IMR-90 (cell line): ENCODE results near the gene LIN37. TPM values are rescaled to one million over a fixed set of nuclear protein-coding genes. Genes with fewer than 3 reads are reported as not detected.

ENCODE experiments used
- ATAC-seq: fragments of 200-7000 bp; cut with Tn5 transposase; 2 replicates; pipeline ENCODE4 v1.9.1; 2020; ENCODE audit warnings: low read depth, mild to moderate bottlenecking, moderate library complexity
- BruUV-seq: library from RNA; stranded (reverse); fragments of 400-500 nt; replicated peaks from 2 replicates; lab custom pipeline; 2021; lab: Mats Ljungman, UMichigan
- CTCF ChIA-PET: fragments of 300-600 bp; formaldehyde crosslinking; extraction: SDS; loops from one replicate; lab custom pipeline; 2021; ENCODE audit warnings: antibody characterized with exemption; lab: Yijun Ruan, JAX
- POLR2A ChIA-PET: fragments of 300-600 bp; sonication (Branson Sonifier 250); formaldehyde crosslinking; loops from one replicate; lab custom pipeline; 2022; ENCODE audit warnings: antibody characterized with exemption; ENCODE audit not compliant: unreplicated experiment; lab: Charles Lee
- DNase-seq: peaks from one replicate; pipeline ENCODE4 v3.0.0; 2013
- H2AFZ ChIP-seq: replicated peaks from 2 replicates; pipeline ENCODE3; 2013; ENCODE audit warnings: low read length, mild to moderate bottlenecking; ENCODE audit not compliant: poor library complexity
- H2AK5ac ChIP-seq: 2 replicates; pipeline ENCODE4 v1.6.1; 2013; ENCODE audit warnings: low read depth, low read length, inconsistent platforms
- H2AK9ac ChIP-seq: replicated peaks from 2 replicates; pipeline ENCODE3; 2013; ENCODE audit warnings: mild to moderate bottlenecking, low read depth, low read length, moderate library complexity; ENCODE audit not compliant: poor library complexity
- H2BK120ac ChIP-seq: 2 replicates; pipeline ENCODE4 v1.6.1; 2013; ENCODE audit warnings: low read depth, low read length, inconsistent platforms
- H2BK15ac ChIP-seq: 3 replicates; pipeline ENCODE4 v1.6.1; 2013; ENCODE audit warnings: low read depth, low read length, inconsistent platforms
- H2BK20ac ChIP-seq: 2 replicates; pipeline ENCODE4 v1.6.1; 2013; ENCODE audit warnings: low read depth, mild to moderate bottlenecking, inconsistent platforms, low read length, moderate library complexity
- H2BK5ac ChIP-seq: 2 replicates; pipeline ENCODE4 v1.6.1; 2013; ENCODE audit warnings: mild to moderate bottlenecking, low read depth, low read length, inconsistent platforms; ENCODE audit not compliant: poor library complexity, severe bottlenecking
- H3K14ac ChIP-seq: replicated peaks from 2 replicates; pipeline ENCODE4 v1.6.1; 2013; ENCODE audit warnings: low read depth, low read length, inconsistent platforms
- H3K18ac ChIP-seq: 2 replicates; pipeline ENCODE4 v1.6.1; 2013; ENCODE audit warnings: low read depth, low read length, control low read depth
- H3K23ac ChIP-seq: 2 replicates; pipeline ENCODE4 v1.6.1; 2013; ENCODE audit warnings: low read depth, low read length, inconsistent platforms
- H3K27ac ChIP-seq: 2 replicates; pipeline ENCODE4 v1.5.1; 2013; ENCODE audit warnings: mild to moderate bottlenecking, control low read depth, low read length; ENCODE audit not compliant: insufficient read depth
- H3K27me3 ChIP-seq: 2 replicates; pipeline ENCODE4 v1.6.1; 2013; ENCODE audit warnings: low read length; ENCODE audit not compliant: control insufficient read depth, insufficient read depth
- H3K36me3 ChIP-seq: 2 replicates; pipeline ENCODE4 v1.6.1; 2013; ENCODE audit warnings: low read length, mixed read lengths; ENCODE audit not compliant: control insufficient read depth, insufficient read depth
- H3K4ac ChIP-seq: 2 replicates; pipeline ENCODE4 v1.6.1; 2013; ENCODE audit warnings: low read depth, low read length, inconsistent platforms
- H3K4me1 ChIP-seq: 2 replicates; pipeline ENCODE4 v1.6.1; 2013; ENCODE audit warnings: low read length, mixed read lengths; ENCODE audit not compliant: control insufficient read depth, insufficient read depth
- H3K4me2 ChIP-seq: 2 replicates; pipeline ENCODE4 v1.6.1; 2013; ENCODE audit warnings: low read depth, mild to moderate bottlenecking, control low read depth, low read length, moderate library complexity
- H3K4me3 ChIP-seq: 2 replicates; pipeline ENCODE4 v1.5.1; 2013; ENCODE audit warnings: low read depth, mild to moderate bottlenecking, control low read depth, low read length, moderate library complexity; ENCODE audit not compliant: insufficient read depth
- H3K56ac ChIP-seq: 2 replicates; pipeline ENCODE4 v1.6.1; 2013; ENCODE audit warnings: low read length, inconsistent platforms; ENCODE audit not compliant: insufficient read depth; ENCODE audit errors: extremely low read depth
- H3K79me1 ChIP-seq, 2 experiments: 2 replicates each; pipeline ENCODE4 v1.6.1; 2013; ENCODE audit warnings: low read length in 2 of 2, inconsistent platforms in 1 of 2, low read depth in 1 of 2
- H3K9ac ChIP-seq: 2 replicates; pipeline ENCODE4 v1.6.1; 2013; ENCODE audit warnings: low read depth, low read length, control low read depth
- H3K9me1 ChIP-seq: 2 replicates; pipeline ENCODE4 v1.6.1; 2013; ENCODE audit warnings: low read length, inconsistent platforms; ENCODE audit not compliant: insufficient read depth
- H3K9me3 ChIP-seq: 2 replicates; pipeline ENCODE4 v1.6.1; 2013; ENCODE audit warnings: low read length; ENCODE audit not compliant: control insufficient read depth, insufficient read depth
- H4K20me1 ChIP-seq: 2 replicates; pipeline ENCODE4 v1.6.1; 2013; ENCODE audit warnings: low read length, inconsistent platforms; ENCODE audit not compliant: insufficient read depth
- H4K5ac ChIP-seq: 2 replicates; pipeline ENCODE4 v1.6.1; 2013; ENCODE audit warnings: mild to moderate bottlenecking, low read depth, low read length, control low read depth
- H4K8ac ChIP-seq, 2 experiments: 2 replicates each; pipeline ENCODE4 v1.6.1; 2013; ENCODE audit warnings: low read depth in 2 of 2, low read length in 2 of 2, control low read depth in 1 of 2, inconsistent platforms in 1 of 2
- H4K91ac ChIP-seq: 2 replicates; pipeline ENCODE4 v1.6.1; 2013; ENCODE audit warnings: low read depth, low read length, inconsistent platforms; ENCODE audit not compliant: insufficient read depth
- POLR2A ChIP-seq: IDR thresholded peaks from 2 replicates; pipeline ENCODE4 v1.6.1; 2012; ENCODE audit warnings: mild to moderate bottlenecking, low read depth, low read length
- WGBS, 2 experiments: methylation state at CpG; one replicate each; pipeline versions ENCODE4 v1.1.5 to v1.1.7; 2013; ENCODE audit warnings: missing lambda C conversion rate in 2 of 2; ENCODE audit not compliant: insufficient read length in 1 of 2; ENCODE audit errors: extremely low coverage in 2 of 2; 5-methylcytosine and 5-hydroxymethylcytosine counted together
- dilution Hi-C: fragments of 300-500 bp; cut with HindIII; formaldehyde crosslinking; loops from one replicate; pipeline ENCODE4 v1.14.3; 2018; ENCODE audit warnings: low sequenced_read_pairs; ENCODE audit not compliant: unreplicated experiment
- in situ Hi-C: fragments of 300-500 bp; cut with MboI; formaldehyde crosslinking; loops from 3 replicates; pipeline ENCODE4 v1.14.3; 2019; ENCODE audit warnings: low sequenced_read_pairs, inconsistent platforms, mixed read lengths
- intact Hi-C: fragments of 100-400 bp; cut with micrococcal nuclease; formaldehyde crosslinking; loops from 2 replicates; pipeline ENCODE4 v1.10.0; 2022
- polyA plus RNA-seq, 3 experiments: library from polyadenylated mRNA; depleted of rRNA; stranded (reverse); fragments of >200 nt; gene quantifications; 2 replicates each; pipeline ENCODE4 v1.2.3, GENCODE V29; 2012; ENCODE audit warnings: low replicate concordance in 1 of 3
- total RNA-seq: library from RNA; depleted of rRNA; stranded (reverse); fragments of >200 nt; gene quantifications from 2 replicates; pipeline ENCODE4 v1.2.3, GENCODE V29; 2012

LIN37 gene
- total and polyA plus RNA-seq, 2 of the 4 experiments (the other 2 are of a cell fraction) = 12.7 to 23.1 TPM

DNA sequence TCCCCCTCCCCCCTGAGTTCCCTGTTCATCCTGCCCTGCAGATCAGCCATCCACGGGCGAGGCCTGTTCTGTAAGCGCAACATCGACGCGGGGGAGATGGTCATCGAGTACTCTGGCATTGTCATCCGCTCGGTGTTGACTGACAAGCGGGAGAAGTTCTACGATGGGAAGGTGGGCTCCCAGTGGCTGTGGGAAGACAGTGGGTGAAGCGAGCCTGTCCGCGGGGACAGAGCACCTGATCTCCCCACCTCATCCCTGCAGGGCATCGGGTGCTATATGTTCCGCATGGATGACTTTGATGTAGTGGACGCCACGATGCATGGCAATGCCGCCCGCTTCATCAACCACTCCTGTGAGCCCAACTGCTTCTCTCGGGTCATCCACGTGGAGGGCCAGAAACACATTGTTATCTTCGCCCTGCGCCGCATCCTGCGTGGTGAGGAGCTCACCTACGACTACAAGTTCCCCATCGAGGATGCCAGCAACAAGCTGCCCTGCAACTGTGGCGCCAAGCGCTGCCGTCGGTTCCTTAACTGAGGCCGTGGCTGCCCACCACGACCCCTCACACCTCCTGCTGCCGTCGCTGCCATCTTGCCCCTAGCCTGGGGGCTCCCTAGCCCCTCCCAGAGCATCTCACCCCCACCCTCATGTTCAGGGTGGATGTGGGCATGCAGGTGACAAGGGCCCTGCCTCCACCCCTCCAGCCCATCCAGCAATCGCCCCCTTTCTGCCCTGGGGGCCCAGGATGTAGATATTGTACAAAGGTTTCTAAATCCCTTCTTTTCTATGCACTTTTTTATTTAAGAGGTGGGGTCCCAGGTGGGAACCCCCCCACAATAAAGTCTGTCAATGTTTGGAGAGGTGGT lies 10.1 kb upstream of the LIN37 start:
- H2BK15ac ChIP-seq = no peak overlapping the region
- TSS peak; percentile 93 for BruUV-seq
- no peak overlapping the region for H2BK5ac ChIP-seq
- no peak overlapping the region for H4K5ac ChIP-seq
- no peak for TF ChIP-seq POLR2A
- H3K9me1 ChIP-seq = no peaks in the 10 kb centered on the region
- H3K27me3 ChIP-seq = no peaks in the 10 kb centered on the region
- H2AK9ac ChIP-seq = no peak overlapping the region
- peaks cover 0 to 20% of the 10 kb centered on the region in 2 experiments; a peak in 2 of 4 replicates for H3K79me1 ChIP-seq
- H4K8ac ChIP-seq = no peak overlapping the region
- H2AK5ac ChIP-seq = no peak overlapping the region
- H3K9ac ChIP-seq = no peak overlapping the region
- H4K91ac ChIP-seq = no peak overlapping the region
- WGBS, 2 experiments = 95% methylated on average over 23 of the region's 37 CpGs; no CpG with 5 or more reads in 1 of the 2 experiments
- H2BK120ac ChIP-seq = no peak overlapping the region
- intact Hi-C loops = no loop called here
- no peak overlapping the region for H3K4me2 ChIP-seq
- ChIA-PET CTCF (no interaction called here), POLR2A (interaction anchor here (0.6 kb wide), 1 partner anchor 16 kb away, joined by 3 read pairs; no protein-coding TSS in a partner anchor)
- H3K36me3 ChIP-seq = peaks cover 51% of the 10 kb centered on the region
- ATAC-seq (no peak), DNase-seq (no peak)
- H3K23ac ChIP-seq = no peak overlapping the region
- 0 out of 2 replicates have a peak, but pooled peaks cover 3% of the 10 kb centered on the region for H3K4me1 ChIP-seq
- no peak overlapping the region for H2BK20ac ChIP-seq
- no peaks in the 10 kb centered on the region; the same call in 1 of the 2 replicates for H4K20me1 ChIP-seq
- H3K56ac ChIP-seq = no peak overlapping the region
- no peak overlapping the region for H3K18ac ChIP-seq
- no peak overlapping the region for H3K14ac ChIP-seq
- no peak overlapping the region for H3K4ac ChIP-seq
- H3K27ac ChIP-seq = no peak overlapping the region
- dilution Hi-C loops = no loop called here
- in situ Hi-C loops = no loop called here
- H3K4me3 ChIP-seq = no peak overlapping the region
- no peaks in the 10 kb centered on the region for H3K9me3 ChIP-seq
- no peak overlapping the region for H2AFZ ChIP-seq
